Brain pericyte (primary cell): ENCODE data around the gene TYW1.
"Not testable (repeated sequence)": the region's sequence is repeated elsewhere in the genome, so short reads cannot be mapped to it uniquely, and the experiment has no call there.

Source experiments
- DNase-seq: peaks from one replicate; pipeline ENCODE4 v3.0.0-alpha.2; 2012; ENCODE audit warnings: low read depth, low spot score

TYW1 gene

DNA sequence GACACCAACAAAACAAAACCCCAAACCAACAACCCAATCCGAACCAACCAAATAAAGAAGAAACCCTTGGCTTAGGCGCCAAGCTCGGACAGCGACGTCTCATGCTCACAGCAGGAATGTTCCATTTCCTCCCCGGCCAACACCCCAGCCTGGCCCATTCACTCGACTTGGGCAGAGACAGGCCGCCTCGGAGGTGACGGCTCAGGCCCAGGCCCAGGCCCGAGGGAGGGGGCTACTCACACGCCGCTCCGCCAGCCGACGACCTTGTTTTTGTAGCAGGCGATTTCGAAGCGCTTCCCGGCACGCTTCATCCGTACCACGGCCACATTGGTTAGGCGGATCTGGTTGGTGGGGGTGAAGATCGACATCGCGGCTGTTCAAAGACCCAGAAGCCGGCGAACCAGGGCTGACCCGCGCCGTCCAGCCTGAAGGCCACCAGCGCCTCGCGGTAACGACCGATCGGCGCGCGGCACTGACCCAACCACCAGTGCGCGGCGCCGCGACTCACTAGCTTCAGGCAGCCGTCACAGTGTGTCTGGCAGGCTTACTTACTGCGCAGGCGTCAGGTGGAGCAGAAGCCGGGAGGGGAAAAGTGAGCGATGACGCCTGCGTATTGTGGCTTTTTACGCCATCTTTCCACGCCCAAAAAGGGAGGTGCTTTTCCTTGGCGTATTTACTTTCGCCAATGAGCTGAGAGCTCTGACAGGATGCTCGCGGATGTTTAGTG lies 1.4 kb upstream of the TYW1 start, which contains the start of gene SBDS:
Gene SBDS (minus strand): TSS at position 537 of the 727 bp plus-strand sequence. CDS start 169 bp downstream, at position 368.
- DNase-seq: peak; percentile 97

GRCh38 chr7:67000601-67001258 lies 4.1 kb downstream of the TYW1 start:
- DNase-seq: not testable (repeated sequence)

DNA sequence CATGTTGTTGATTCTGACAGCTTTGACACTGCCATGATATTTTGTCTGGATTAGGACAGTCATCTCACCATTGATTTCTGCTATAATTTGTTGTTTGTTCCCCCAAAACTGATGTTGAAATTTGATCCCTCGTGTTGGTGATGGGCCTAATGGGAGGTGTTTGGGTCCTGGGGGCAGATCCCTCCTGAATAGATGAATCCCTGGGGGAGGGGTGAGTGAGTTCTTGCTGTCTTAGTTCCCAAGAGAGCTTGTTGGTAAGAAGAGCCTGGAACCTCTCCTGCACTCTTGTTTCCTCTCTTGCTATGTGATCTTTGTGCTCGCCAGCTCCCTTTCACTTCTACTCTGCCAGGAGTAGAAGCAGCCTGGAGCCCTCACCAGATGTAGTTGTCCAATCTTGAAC lies 7.5 kb downstream of the TYW1 start:
- DNase-seq: not testable (repeated sequence)

DNA sequence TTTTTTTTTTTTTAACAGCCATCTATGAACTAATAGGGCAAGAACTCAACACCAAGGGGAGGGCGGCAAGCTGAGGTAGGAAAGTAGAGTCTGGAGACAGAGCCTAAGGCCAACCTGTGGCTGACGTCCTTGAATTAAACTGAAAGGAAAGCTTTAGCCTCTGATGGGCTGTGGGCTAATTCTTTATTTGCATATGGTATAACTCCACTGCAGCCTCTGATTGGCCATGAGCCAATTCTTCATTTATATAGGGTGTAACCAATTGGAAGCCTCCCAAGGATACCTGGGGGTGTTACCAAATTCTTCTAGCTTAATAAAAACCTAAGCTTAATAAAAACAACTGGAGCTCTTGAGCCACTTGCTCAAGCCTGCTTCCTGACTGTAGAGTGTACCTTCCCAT lies 10.3 kb downstream of the TYW1 start:
- no peak for DNase-seq

DNA sequence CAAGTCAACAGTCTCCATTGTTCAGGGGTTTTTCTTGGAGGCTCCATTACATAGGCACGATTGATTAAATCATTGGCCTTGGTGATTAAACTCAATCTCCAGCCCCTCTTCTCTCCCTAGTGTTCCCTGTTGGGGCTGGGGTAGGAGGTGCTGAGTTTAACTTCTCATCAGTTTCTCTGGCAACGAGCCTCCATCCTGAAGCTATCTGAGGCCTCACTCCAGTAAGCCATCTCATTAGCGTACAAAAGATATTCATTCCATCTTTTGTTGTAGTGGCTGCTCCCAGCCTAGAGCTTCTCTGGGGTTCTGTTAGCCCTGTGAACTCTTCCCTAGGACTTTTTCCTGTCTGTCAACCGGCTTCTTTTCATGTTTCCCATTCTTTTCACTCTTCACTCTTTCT lies 11.6 kb downstream of the TYW1 start:
- DNase-seq: no peak

GRCh38 chr7:67009677-67010076 lies 13.0 kb downstream of the TYW1 start:
- DNase-seq: not testable (repeated sequence)

GRCh38 chr7:67014076-67014622 lies 17.5 kb downstream of the TYW1 start:
- DNase-seq: not testable (repeated sequence)

DNA sequence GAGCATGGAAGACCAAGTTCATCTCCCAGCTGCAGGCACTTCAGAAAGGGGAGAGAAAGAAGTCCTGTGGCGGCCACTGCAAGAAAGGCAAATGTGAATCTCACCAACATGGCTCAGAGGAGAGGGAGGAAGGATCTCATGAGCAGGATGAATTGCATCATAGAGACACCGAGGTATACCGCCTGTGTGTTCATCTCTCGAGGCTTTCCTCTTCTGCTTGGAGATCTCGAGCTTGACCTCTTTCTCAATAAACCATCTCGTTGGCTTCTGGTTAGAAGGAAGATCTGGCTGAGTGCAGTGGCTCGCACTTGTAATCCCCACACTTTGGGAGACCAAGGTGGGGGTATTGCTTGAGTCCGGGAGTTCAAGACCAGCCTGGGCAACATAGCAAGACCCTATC lies 21.3 kb downstream of the TYW1 start:
- DNase-seq: not testable (repeated sequence)

DNA sequence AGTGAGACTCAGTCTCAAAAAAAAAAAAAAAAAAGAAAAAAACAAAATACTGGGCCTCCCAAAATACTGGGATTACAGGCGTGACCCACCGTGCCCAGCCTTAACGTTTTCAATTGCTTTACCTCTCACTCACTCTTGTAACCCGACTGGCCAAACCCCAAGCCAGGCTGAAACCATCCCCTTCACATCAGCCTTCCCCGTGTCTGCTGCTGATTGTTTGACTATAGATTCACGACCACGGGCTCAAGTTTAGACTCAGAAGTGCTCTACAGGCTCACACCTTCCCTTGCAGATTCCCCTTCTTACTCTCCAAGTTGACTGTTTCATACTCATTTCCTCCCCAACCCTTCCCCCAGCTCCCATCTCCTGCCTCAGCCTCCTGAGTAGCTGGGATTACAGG lies 22.3 kb downstream of the TYW1 start:
- no peak for DNase-seq

- DNase-seq: no peak
These were observed 23.1 kb downstream of the TYW1 start for GRCh38 chr7:67019562-67020390.

- no peak for DNase-seq
These were observed 24.6 kb downstream of the TYW1 start for GRCh38 chr7:67021260-67021659.

- no peak for DNase-seq
These were observed 25.9 kb downstream of the TYW1 start for GRCh38 chr7:67022511-67022910.

DNA sequence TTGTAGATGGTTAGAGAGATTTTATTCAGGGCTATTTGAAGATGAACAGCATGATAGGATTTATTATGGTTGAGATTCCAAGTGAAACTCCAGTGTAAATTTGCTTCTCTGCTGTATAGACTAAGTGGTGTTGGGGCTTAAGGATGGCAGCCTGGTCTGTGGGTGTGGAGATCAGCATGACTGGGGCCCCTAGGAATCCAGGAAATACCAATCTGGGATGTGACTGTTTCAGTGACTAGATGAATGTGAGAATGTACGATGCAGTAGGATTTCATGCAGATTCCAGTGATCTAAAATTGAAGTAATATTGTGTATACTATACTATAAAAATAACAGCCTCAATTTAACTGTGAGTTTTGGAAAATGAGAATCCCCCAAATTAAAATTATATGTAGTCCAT lies 28.8 kb downstream of the TYW1 start:
- DNase-seq: not testable (repeated sequence)

- not testable (repeated sequence) for DNase-seq
These were observed 35.1 kb downstream of the TYW1 start for GRCh38 chr7:67031685-67032084.

DNA sequence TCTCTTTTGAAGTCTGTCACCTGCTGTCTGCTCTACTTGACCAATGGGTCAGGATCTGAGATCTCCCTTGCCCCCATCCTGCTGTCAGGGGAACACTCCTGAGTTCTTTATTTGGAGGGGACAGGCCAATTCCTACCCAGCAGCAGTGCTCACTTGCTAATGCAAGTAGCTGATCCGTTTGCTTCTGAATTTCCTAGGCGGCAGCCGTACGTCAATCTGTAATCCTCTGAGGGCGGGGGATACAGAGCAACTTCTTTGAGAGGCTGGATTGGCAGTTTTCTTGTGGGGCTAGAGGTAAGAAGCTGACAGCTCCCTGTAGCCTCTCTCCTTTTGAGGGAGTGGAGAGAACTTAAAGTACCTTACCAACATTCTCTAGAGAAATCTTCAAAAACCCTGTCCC lies 36.6 kb downstream of the TYW1 start:
- DNase-seq: no peak

DNA sequence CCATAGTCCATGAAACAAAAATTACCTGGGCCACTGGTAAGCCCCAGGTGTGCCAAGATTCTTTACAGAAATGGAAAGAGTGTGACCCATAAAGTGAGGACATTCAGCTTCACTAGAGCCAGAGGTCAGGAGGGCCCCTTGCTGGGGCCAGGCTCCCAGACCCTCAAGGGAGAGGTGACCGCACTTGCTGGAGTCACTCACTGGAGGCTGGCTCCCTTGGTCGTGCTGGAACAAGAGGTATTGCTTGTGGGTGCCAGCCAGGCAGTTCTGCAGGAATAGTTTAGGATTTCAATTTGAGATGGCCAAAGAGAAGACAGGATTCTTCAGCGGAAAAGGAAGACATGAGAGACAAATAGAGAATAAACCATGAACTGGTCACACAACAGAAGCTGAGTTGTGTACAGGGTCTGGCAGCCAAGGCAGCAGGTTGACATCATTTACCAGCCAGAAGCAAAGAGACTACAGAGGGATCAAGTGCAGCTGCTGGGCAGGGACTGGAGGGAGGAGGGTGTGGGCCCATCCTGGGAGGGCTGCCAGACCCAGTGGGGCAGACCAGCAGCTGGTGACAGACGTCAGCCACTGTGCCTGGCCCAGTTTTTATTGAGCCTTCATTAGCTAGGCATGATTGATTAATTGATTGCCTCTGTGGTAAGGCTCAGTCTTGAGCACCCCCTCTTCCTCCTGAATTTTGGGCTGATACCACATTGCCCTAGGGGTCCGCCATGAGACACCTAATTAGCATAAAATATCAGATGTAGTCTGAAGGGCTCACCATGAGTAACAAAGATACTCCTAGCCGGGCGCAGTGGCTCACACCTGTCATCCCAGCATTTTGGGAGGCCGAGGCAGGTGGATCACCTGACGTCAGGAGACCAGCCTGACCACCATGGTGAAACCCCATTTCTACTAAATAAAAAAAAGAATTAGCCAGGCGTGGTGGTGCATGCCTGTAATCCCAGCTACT lies 40.1 kb downstream of the TYW1 start:
- DNase-seq: not testable (repeated sequence)

DNA sequence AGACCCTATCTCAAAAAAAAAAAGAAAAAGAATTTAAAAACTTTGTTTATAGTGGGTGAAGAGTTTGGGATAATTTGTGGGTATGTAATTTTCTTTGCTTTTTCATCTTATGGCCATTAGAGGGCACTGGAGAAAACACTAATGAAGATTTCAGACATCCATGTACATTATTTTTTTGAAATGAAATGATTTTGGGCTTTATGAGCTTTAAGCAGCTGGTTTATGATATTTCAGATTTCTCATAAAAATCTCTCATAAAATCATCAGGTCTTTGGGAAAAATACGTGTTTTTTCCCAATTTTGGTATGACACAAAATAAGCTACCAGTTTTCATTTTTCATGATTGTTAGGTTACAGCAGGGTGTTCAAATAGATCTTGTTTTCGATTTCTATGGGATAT lies 44.2 kb downstream of the TYW1 start:
- DNase-seq: not testable (repeated sequence)

DNA sequence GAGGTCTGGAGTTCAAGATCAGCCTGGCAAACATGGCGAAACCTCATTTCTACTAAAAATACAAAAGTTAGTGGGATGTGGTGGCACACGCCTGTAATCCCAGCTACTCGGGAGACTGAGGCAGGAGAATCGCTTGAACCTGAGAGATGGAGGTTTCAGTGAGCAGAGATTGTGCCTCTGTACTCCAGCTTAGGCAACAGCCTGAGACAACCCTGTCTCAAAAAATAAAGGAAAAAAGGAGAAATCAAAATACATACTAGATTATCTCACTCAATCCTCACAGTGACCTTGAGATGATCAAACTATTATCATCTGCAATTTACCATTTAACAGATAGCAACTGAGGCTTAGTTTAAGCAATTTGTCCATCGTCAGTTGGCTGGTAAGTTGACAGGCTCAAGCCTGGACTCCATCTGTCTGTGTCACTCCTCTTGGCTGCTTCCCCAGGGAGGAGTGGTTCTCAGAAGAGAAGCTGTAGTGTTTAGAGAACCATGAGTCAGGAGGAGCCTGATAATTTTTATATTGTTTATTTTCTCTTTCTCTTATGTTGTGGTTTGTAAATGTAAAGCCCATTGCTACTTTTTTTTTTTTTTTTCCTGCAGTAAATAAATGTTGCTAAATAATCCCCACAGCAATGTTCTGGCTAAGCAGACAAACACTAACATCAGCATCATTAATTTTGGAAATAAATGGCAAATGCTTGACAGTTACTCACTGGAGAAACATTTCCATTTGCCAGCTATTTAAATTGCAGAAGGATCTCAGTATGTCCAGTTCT lies 46.3 kb downstream of the TYW1 start:
- DNase-seq: not testable (repeated sequence)

DNA sequence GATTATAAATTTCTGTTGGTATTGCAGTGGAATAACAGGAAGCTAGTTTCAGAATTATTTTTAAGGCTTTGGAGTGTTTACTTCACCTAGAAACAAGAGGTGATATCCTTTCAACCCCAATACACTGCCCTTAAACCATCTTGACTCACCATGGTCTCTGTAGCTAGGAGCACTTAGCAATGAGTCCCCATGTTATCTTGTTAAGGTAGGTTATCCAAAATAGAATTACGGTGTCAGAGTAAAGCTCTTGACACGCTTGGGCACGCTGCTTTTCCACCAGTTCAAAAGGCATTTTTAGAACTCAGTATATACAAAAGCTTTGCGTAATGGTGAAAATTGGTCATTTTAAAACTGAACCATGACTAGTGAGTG lies 46.9 kb downstream of the TYW1 start:
- DNase-seq: not testable (repeated sequence)

GRCh38 chr7:67045496-67045995 lies 48.9 kb downstream of the TYW1 start:
- DNase-seq: no peak
